Measurements from ENCODE around the gene SLC7A14.

DNA sequence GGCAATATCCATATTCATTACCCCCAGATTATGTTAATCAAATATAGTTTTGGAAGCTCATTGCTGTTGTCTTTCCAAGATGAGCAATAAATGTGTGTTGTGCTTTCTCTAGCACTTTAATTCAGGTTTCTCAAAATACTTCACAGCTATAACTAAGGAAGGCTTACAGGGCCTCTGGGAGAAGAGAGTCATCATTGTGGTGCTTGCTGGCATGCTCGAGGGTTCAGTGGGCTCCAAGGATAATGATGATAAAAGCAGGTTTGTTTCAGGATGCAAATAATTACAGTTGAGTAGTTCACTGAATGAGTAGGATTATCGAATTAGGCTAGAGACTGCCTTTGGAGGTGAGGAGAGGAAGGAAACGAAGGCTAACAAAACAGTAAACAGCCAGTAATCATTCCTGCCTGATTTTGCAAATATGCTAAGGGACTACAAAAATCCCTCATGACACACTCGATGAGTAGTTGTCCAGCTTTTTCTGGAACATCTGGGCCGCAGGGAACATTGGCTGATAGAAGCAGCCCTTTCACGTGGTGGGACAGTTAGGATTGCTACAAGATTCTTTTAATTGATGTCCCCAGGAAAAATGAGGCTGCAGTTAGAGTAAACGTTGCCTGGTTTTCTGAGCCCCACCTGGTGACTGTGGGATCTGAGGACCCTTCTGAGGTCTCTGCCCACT, 54.1 kb downstream of the SLC7A14 start:
- TF ChIP-seq, protein P1, sequence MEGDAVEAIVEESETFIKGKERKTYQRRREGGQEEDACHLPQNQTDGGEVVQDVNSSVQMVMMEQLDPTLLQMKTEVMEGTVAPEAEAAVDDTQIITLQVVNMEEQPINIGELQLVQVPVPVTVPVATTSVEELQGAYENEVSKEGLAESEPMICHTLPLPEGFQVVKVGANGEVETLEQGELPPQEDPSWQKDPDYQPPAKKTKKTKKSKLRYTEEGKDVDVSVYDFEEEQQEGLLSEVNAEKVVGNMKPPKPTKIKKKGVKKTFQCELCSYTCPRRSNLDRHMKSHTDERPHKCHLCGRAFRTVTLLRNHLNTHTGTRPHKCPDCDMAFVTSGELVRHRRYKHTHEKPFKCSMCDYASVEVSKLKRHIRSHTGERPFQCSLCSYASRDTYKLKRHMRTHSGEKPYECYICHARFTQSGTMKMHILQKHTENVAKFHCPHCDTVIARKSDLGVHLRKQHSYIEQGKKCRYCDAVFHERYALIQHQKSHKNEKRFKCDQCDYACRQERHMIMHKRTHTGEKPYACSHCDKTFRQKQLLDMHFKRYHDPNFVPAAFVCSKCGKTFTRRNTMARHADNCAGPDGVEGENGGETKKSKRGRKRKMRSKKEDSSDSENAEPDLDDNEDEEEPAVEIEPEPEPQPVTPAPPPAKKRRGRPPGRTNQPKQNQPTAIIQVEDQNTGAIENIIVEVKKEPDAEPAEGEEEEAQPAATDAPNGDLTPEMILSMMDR (IDR thresholded peaks at IDR 0.05; ENCODE audit: insufficient read depth, low read length, poor library complexity, severe bottlenecking) = no peak
- no peak for TF ChIP-seq EZH2phosphoT487 (conservative IDR thresholded peaks at IDR 0.05; ENCODE audit: low read length)
